Liver (tissue), 9 donors: ENCODE data around the gene HASPIN. TPM values are rescaled to one million over a fixed set of nuclear protein-coding genes. Genes with fewer than 3 reads are reported as not detected.

ENCODE experiments used
- DNase-seq: peaks from one replicate; pipeline ENCODE4 v3.0.0-alpha.2; 2017; ENCODE audit warnings: low spot score
- H3K27ac ChIP-seq, 2 donors: one replicate each; pipeline ENCODE4 v1.7.0; 2013; ENCODE audit warnings: inconsistent platforms in 2 of 2, low read length in 2 of 2, control low read depth in 1 of 2, low read depth in 1 of 2, mild to moderate bottlenecking in 1 of 2
- H3K27me3 ChIP-seq, 4 donors: one replicate each; pipeline versions ENCODE4 v1.6.1 to v1.7.0; 2013; ENCODE audit warnings: low read length in 3 of 4, inconsistent platforms in 1 of 4, mild to moderate bottlenecking in 1 of 4, moderate library complexity in 1 of 4; ENCODE audit not compliant: control insufficient read depth in 4 of 4, insufficient read depth in 4 of 4
- H3K36me3 ChIP-seq, 4 donors: one replicate each; pipeline versions ENCODE4 v1.6.1 to v1.7.0; 2013; ENCODE audit warnings: low read length in 3 of 4, mild to moderate bottlenecking in 3 of 4, low read depth in 1 of 4, moderate library complexity in 1 of 4; ENCODE audit not compliant: control insufficient read depth in 4 of 4, insufficient read depth in 3 of 4
- H3K4me1 ChIP-seq, 4 donors: one replicate each; pipeline versions ENCODE4 v1.6.1 to v1.7.0; 2013; ENCODE audit warnings: low read length in 3 of 4, mild to moderate bottlenecking in 3 of 4, moderate library complexity in 1 of 4; ENCODE audit not compliant: control insufficient read depth in 4 of 4, insufficient read depth in 4 of 4
- H3K4me3 ChIP-seq, 3 donors: one replicate each; pipeline versions ENCODE4 v1.6.1 to v1.7.0; 2013; ENCODE audit warnings: low read length in 3 of 3, control low read depth in 1 of 3, low read depth in 1 of 3, mild to moderate bottlenecking in 1 of 3
- H3K9ac ChIP-seq, 2 donors: one replicate each; pipeline ENCODE4 v1.7.0; 2013; ENCODE audit warnings: low read length in 2 of 2, mild to moderate bottlenecking in 2 of 2, moderate library complexity in 2 of 2, control low read depth in 1 of 2, low read depth in 1 of 2
- H3K9me3 ChIP-seq, 4 donors: one replicate each; pipeline versions ENCODE4 v1.6.1 to v1.7.0; 2013; ENCODE audit warnings: low read length in 3 of 4; ENCODE audit not compliant: control insufficient read depth in 4 of 4
- ATF3 ChIP-seq: IDR thresholded peaks from 2 replicates; pipeline ENCODE4 v1.6.1; 2016; ENCODE audit warnings: antibody characterized with exemption
- CTCF ChIP-seq: fragments of 150-350 bp; IDR thresholded peaks from 2 replicates; pipeline ENCODE4 v1.5.1; 2017; ENCODE audit warnings: improper control_type of control experiment, low read depth, low read length; ENCODE audit not compliant: missing input control
- EGR1 ChIP-seq, 2 donors: IDR thresholded peaks; 2 replicates each; pipeline ENCODE4 v1.6.1; 2016 to 2018; ENCODE audit warnings: antibody characterized with exemption in 2 of 2, low read depth in 2 of 2
- FOXA2 ChIP-seq: IDR thresholded peaks from 2 replicates; pipeline ENCODE4 v1.6.1; 2016; ENCODE audit warnings: antibody characterized with exemption
- GABPA ChIP-seq, 2 donors: IDR thresholded peaks in 1 of 2; conservative IDR thresholded peaks in 1 of 2; 2 replicates each; pipeline ENCODE4 v1.6.1; 2016; ENCODE audit warnings: antibody characterized with exemption in 2 of 2, mild to moderate bottlenecking in 1 of 2, moderate library complexity in 1 of 2
- HNF4A ChIP-seq, 2 donors: conservative IDR thresholded peaks; 2 replicates each; pipeline ENCODE4 v1.6.1; 2016; ENCODE audit warnings: antibody characterized with exemption in 2 of 2, mild to moderate bottlenecking in 2 of 2
- HNF4G ChIP-seq: IDR thresholded peaks from 2 replicates; pipeline ENCODE4 v1.6.1; 2016; ENCODE audit warnings: antibody characterized with exemption
- MAX ChIP-seq: IDR thresholded peaks from 2 replicates; pipeline ENCODE4 v1.6.1; 2016; ENCODE audit warnings: antibody characterized with exemption
- NR2F2 ChIP-seq: IDR thresholded peaks from 2 replicates; pipeline ENCODE4 v1.6.1; 2016; ENCODE audit warnings: antibody characterized with exemption
- RAD21 ChIP-seq, 2 donors: IDR thresholded peaks; 2 replicates each; pipeline ENCODE4 v1.6.1; 2016; ENCODE audit warnings: antibody characterized with exemption in 2 of 2, mild to moderate bottlenecking in 2 of 2
- REST ChIP-seq: IDR thresholded peaks from 2 replicates; pipeline ENCODE4 v1.6.1; 2016; ENCODE audit warnings: antibody characterized with exemption, mild to moderate bottlenecking
- SP1 ChIP-seq: IDR thresholded peaks from 2 replicates; pipeline ENCODE4 v1.6.1; 2018; ENCODE audit warnings: antibody characterized with exemption, mild to moderate bottlenecking
- TAF1 ChIP-seq: conservative IDR thresholded peaks from 2 replicates; pipeline ENCODE4 v1.6.1; 2016; ENCODE audit warnings: antibody characterized with exemption, mild to moderate bottlenecking
- ZBTB33 ChIP-seq: IDR thresholded peaks from 2 replicates; pipeline ENCODE4 v1.6.1; 2016; ENCODE audit warnings: antibody characterized with exemption
- WGBS: extraction: QIAGEN DNeasy Blood & Tissue Kit; methylation state at CpG from one replicate; pipeline ENCODE4 v1.1.7; 2013; 5-methylcytosine and 5-hydroxymethylcytosine counted together
- polyA plus RNA-seq, 2 donors: library from polyadenylated mRNA; stranded (reverse) in 1 of 2; unstranded in 1 of 2; fragments of 200-250 nt in 1 of 2; fragments of >200 nt in 1 of 2; fragmentation: Nextera tagmentation in 1 of 2; extraction: Ambion mirVana in 1 of 2; gene quantifications; one replicate each; pipeline versions ENCODE4 v1.2.1 to v1.2.3, GENCODE V29; 2013 to 2015
- total RNA-seq, 2 donors: library from RNA; depleted of rRNA; stranded (reverse); fragments of >200 nt; gene quantifications; one replicate each; pipeline ENCODE4 v1.2.3, GENCODE V29; 2014
- donor health status: healthy.
- donor health status: healthy.
- donor health status: healthy.
- donor health status: healthy.
- donor health status: healthy.

HASPIN gene
- total and polyA plus RNA-seq, 4 donors, result 0.08 to 5.8 (median 0.28) TPM; not detected in 1

- no peak for TF ChIP-seq TAF1
- TF ChIP-seq NR2F2, result no peak
- no peak for TF ChIP-seq EGR1 (IDR thresholded peaks at IDR 0.05; ENCODE audit: low read depth in 2 of 2)
- TF ChIP-seq CTCF, result no peak
- no peak for TF ChIP-seq GABPA (IDR thresholded peaks at IDR 0.05 in 1 of 2, conservative IDR thresholded peaks at IDR 0.05 in 1 of 2)
- no peak for TF ChIP-seq REST
- TF ChIP-seq HNF4A (conservative IDR thresholded peaks at IDR 0.05), result no peak
- TF ChIP-seq RAD21 (IDR thresholded peaks at IDR 0.05), result no peak
- no peak for TF ChIP-seq FOXA2
- TF ChIP-seq ATF3, result no peak
- H3K9me3 ChIP-seq, result no peaks in the 10 kb centered on the region
- no peak for DNase-seq
- H3K4me3 ChIP-seq, result no peak overlapping the region
- H3K27ac ChIP-seq, result no peak overlapping the region
- WGBS, result 87% methylated on average over 22 of the region's 22 CpGs
- H3K9ac ChIP-seq, result no peak overlapping the region
- no peaks in the 10 kb centered on the region for H3K27me3 ChIP-seq
- H3K36me3 ChIP-seq, result no peaks in the 10 kb centered on the region
- peaks cover 0 to under 1% (median under 1%) of the 10 kb centered on the region in 4 donors for H3K4me1 ChIP-seq
These were observed 33.5 kb upstream of the HASPIN start for GRCh38 chr17:3690094-3690715.

GRCh38 chr17:3691617-3692067 lies 32.1 kb upstream of the HASPIN start:
- H3K9me3 ChIP-seq, result no peaks in the 10 kb centered on the region
- no peaks in the 10 kb centered on the region for H3K27me3 ChIP-seq
- H3K4me3 ChIP-seq, result no peak overlapping the region
- no peak for DNase-seq
- no peak overlapping the region for H3K9ac ChIP-seq
- peaks cover 4 to 10% (median 9%) of the 10 kb centered on the region in 4 donors for H3K4me1 ChIP-seq
- H3K36me3 ChIP-seq, result no peaks in the 10 kb centered on the region
- 79% methylated on average over 16 of the region's 16 CpGs for WGBS
- no peak overlapping the region for H3K27ac ChIP-seq
- no peak for TF ChIP-seq MAX
- no peak for TF ChIP-seq SP1
- no peak for TF ChIP-seq HNF4G
- TF ChIP-seq ATF3, result no peak
- TF ChIP-seq ZBTB33, result no peak
- TF ChIP-seq HNF4A (conservative IDR thresholded peaks at IDR 0.05), result no peak
